Stimulated activated CD8-positive, alpha-beta memory T cell treated with anti-CD3 and anti-CD28 coated beads, Interleukin-15, amount 100 ng/mL, for 24 hours (primary cell): ENCODE measurements around the gene ATXN7L1.

Source experiments
- DNase-seq: peaks from one replicate; pipeline ENCODE4 v3.0.0-alpha.2; 2020; ENCODE audit warnings: low read depth

ATXN7L1 gene

GRCh38 chr7:105828141-105828540 lies 48.3 kb downstream of the ATXN7L1 start:
- DNase-seq: no peak

GRCh38 chr7:105827151-105827875 lies 49.1 kb downstream of the ATXN7L1 start:
- DNase-seq: no peak

- no peak for DNase-seq
Observed at GRCh38 chr7:105826143-105826542, 50.3 kb downstream of the ATXN7L1 start.

GRCh38 chr7:105825371-105825770 lies 51.0 kb downstream of the ATXN7L1 start:
- DNase-seq: no peak

GRCh38 chr7:105822806-105823205 lies 53.6 kb downstream of the ATXN7L1 start:
- DNase-seq: no peak

- DNase-seq: no peak
Observed at GRCh38 chr7:105821527-105821926, 54.9 kb downstream of the ATXN7L1 start.

- no peak for DNase-seq
Observed at GRCh38 chr7:105820363-105821066, 55.9 kb downstream of the ATXN7L1 start.

- DNase-seq: no peak
Observed at GRCh38 chr7:105819559-105819958, 56.8 kb downstream of the ATXN7L1 start.

- no peak for DNase-seq
Observed at GRCh38 chr7:105816954-105817615, 59.3 kb downstream of the ATXN7L1 start.

- no peak for DNase-seq
Observed at GRCh38 chr7:105816266-105816843, 60.0 kb downstream of the ATXN7L1 start.

GRCh38 chr7:105815576-105815975 lies 60.8 kb downstream of the ATXN7L1 start:
- no peak for DNase-seq

- no peak for DNase-seq
Observed at GRCh38 chr7:105814481-105814880, 61.9 kb downstream of the ATXN7L1 start.

- no peak for DNase-seq
Observed at GRCh38 chr7:105811189-105811847, 65.1 kb downstream of the ATXN7L1 start.

GRCh38 chr7:105810556-105810955 lies 65.8 kb downstream of the ATXN7L1 start:
- DNase-seq: no peak

GRCh38 chr7:105808703-105809590 lies 67.5 kb downstream of the ATXN7L1 start:
- DNase-seq: peak; percentile 32

GRCh38 chr7:105808209-105808608 lies 68.2 kb downstream of the ATXN7L1 start:
- DNase-seq: no peak

GRCh38 chr7:105807448-105807762 lies 69.0 kb downstream of the ATXN7L1 start:
- no peak for DNase-seq

- no peak for DNase-seq
Observed at GRCh38 chr7:105806592-105807447, 69.6 kb downstream of the ATXN7L1 start.

- DNase-seq: no peak
Observed at GRCh38 chr7:105805447-105806019, 70.9 kb downstream of the ATXN7L1 start.

- no peak for DNase-seq
Observed at GRCh38 chr7:105803429-105803736, 73.0 kb downstream of the ATXN7L1 start.
